AG09319 (cell line): Measurements from ENCODE around the gene GLTPD2.
"Not testable (repeated sequence)": the region's sequence is repeated elsewhere in the genome, so short reads cannot be mapped to it uniquely, and the experiment has no call there.

ENCODE experiments used
- DNase-seq: peaks from one replicate; pipeline ENCODE4 v3.0.0-alpha.2; 2010; ENCODE audit warnings: low read depth; ENCODE audit errors: extremely low read depth
- CTCF ChIP-seq: IDR thresholded peaks from 2 replicates; pipeline ENCODE4 v1.5.1; 2011; ENCODE audit warnings: low read depth, mild to moderate bottlenecking, inconsistent platforms, low read length, moderate library complexity

The GLTPD2 gene

GRCh38 chr17:4818276-4818675, 29.5 kb downstream of the GLTPD2 start:
- DNase-seq = no peak
- no peak for TF ChIP-seq CTCF

GRCh38 chr17:4822835-4823234, 34.1 kb downstream of the GLTPD2 start:
- no peak for TF ChIP-seq CTCF
- no peak for DNase-seq

- no peak for TF ChIP-seq CTCF
- no peak for DNase-seq
Observed at GRCh38 chr17:4823373-4824089, 34.8 kb downstream of the GLTPD2 start.

GRCh38 chr17:4827399-4827798, 38.6 kb downstream of the GLTPD2 start:
- DNase-seq = no peak
- TF ChIP-seq CTCF = no peak

GRCh38 chr17:4832829-4833177, 44.0 kb downstream of the GLTPD2 start:
- DNase-seq = not testable (repeated sequence)

- TF ChIP-seq CTCF = no peak
- DNase-seq = peak; percentile 81
Observed at GRCh38 chr17:4833178-4833940, 44.6 kb downstream of the GLTPD2 start, which contains the start of gene MINK1. Gene MINK1, plus strand, starts transcription at chr17:4833340. Its CDS starts 244 bp downstream, at chr17:4833584.

GRCh38 chr17:4833941-4834680, 45.3 kb downstream of the GLTPD2 start:
- no peak for TF ChIP-seq CTCF
- DNase-seq = peak; percentile 57
